ENCODE data around the gene TBC1D1. TPM values are rescaled to one million over a fixed set of nuclear protein-coding genes. Genes with fewer than 3 reads are reported as not detected.

The TBC1D1 gene
- total RNA-seq, 1 experiment from 2014 or later, result 28.5 TPM

- H3K27me3 Mint-ChIP-seq (ENCODE audit: insufficient read depth, unreplicated experiment), result no peaks in the 10 kb centered on the region
- H3K9me3 Mint-ChIP-seq (ENCODE audit: unreplicated experiment), result no peaks in the 10 kb centered on the region
- no peaks in the 10 kb centered on the region for H3K36me3 ChIP-seq (ENCODE audit: control insufficient read depth, insufficient read depth, low read length)
- H3K4me1 ChIP-seq, result peaks cover 35% of the 10 kb centered on the region
- no TSS peak for BruUV-seq (replicated peaks)
- H3K4me3 ChIP-seq (ENCODE audit: low read depth, low read length), result no peak overlapping the region
- DNase-seq, result no peak
- peaks cover 29% of the 10 kb centered on the region for H3K4me1 Mint-ChIP-seq (ENCODE audit: low read depth, unreplicated experiment)
- no peaks in the 10 kb centered on the region for H3K9me3 ChIP-seq
- H3K4me3 Mint-ChIP-seq (ENCODE audit: unreplicated experiment), result no peak overlapping the region
- TF ChIP-seq, protein P1, sequence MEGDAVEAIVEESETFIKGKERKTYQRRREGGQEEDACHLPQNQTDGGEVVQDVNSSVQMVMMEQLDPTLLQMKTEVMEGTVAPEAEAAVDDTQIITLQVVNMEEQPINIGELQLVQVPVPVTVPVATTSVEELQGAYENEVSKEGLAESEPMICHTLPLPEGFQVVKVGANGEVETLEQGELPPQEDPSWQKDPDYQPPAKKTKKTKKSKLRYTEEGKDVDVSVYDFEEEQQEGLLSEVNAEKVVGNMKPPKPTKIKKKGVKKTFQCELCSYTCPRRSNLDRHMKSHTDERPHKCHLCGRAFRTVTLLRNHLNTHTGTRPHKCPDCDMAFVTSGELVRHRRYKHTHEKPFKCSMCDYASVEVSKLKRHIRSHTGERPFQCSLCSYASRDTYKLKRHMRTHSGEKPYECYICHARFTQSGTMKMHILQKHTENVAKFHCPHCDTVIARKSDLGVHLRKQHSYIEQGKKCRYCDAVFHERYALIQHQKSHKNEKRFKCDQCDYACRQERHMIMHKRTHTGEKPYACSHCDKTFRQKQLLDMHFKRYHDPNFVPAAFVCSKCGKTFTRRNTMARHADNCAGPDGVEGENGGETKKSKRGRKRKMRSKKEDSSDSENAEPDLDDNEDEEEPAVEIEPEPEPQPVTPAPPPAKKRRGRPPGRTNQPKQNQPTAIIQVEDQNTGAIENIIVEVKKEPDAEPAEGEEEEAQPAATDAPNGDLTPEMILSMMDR (IDR thresholded peaks at IDR 0.05; ENCODE audit: insufficient read depth in 1 of 2, low read depth in 1 of 2, low read length in 1 of 2, severe bottlenecking in 1 of 2, unreplicated experiment in 1 of 2), result no peak
- intact Hi-C loops (cut with micrococcal nuclease; ENCODE audit: unreplicated experiment), result no loop called here
- CTCF ChIA-PET, result no interaction called here
- H3K27ac Mint-ChIP-seq (ENCODE audit: unreplicated experiment), result no peak overlapping the region
- POLR2A ChIA-PET, result no interaction called here
- peaks cover 6% of the 10 kb centered on the region for H3K36me3 Mint-ChIP-seq (ENCODE audit: insufficient read depth, unreplicated experiment)
- H3K27me3 ChIP-seq (replicated peaks; ENCODE audit: control insufficient read depth, insufficient read depth, low read length), result no peaks in the 10 kb centered on the region
Observed at GRCh38 chr4:38129460-38130227, 238.8 kb downstream of the TBC1D1 start.

DNA sequence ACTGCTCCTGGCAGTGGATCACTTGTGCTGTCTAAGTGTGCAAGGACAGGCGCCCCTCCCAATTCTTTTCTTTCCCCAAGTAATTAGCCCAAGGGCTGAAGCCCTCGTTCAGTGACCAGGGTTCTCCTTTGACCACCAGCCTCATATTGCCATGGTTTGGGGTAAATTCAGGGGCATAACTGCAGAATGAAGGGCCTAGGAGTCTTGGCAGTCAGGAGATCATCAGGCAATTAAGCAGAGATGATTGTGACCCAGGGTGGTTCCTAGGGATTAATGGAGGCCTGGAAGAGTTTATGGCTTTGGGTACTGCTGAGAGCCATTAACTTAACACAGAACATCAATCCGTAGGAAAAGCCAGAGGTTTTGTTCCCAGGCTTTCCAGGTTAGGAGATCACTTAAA, 240.0 kb downstream of the TBC1D1 start:
- Mint-ChIP-seq H3K4me3 (ENCODE audit: unreplicated experiment) (no peak overlapping the region), H3K27ac (ENCODE audit: unreplicated experiment) (peak overlapping the region; percentile 1), H3K4me1 (ENCODE audit: low read depth, unreplicated experiment) (peaks cover 29% of the 10 kb centered on the region), H3K27me3 (ENCODE audit: insufficient read depth, unreplicated experiment) (no peaks in the 10 kb centered on the region), H3K9me3 (ENCODE audit: unreplicated experiment) (no peaks in the 10 kb centered on the region), H3K36me3 (ENCODE audit: insufficient read depth, unreplicated experiment) (peaks cover 6% of the 10 kb centered on the region)
- POLR2A ChIA-PET, result no interaction called here
- H3K4me3 ChIP-seq (ENCODE audit: low read depth, low read length), result no peak overlapping the region
- H3K9me3 ChIP-seq, result no peaks in the 10 kb centered on the region
- H3K27me3 ChIP-seq (replicated peaks; ENCODE audit: control insufficient read depth, insufficient read depth, low read length), result no peaks in the 10 kb centered on the region
- no peak for DNase-seq
- intact Hi-C loops (cut with micrococcal nuclease; ENCODE audit: unreplicated experiment), result no loop called here
- H3K4me1 ChIP-seq, result peaks cover 40% of the 10 kb centered on the region
- CTCF ChIA-PET, result interaction anchor here (1.3 kb wide), 1 partner anchor 62 kb away, joined by 3 read pairs; no protein-coding TSS in a partner anchor
- TF ChIP-seq, protein P1 (IDR thresholded peaks at IDR 0.05; ENCODE audit: insufficient read depth in 1 of 2, low read depth in 1 of 2, low read length in 1 of 2, severe bottlenecking in 1 of 2, unreplicated experiment in 1 of 2), result no peak
- no TSS peak for BruUV-seq (replicated peaks)
- no peaks in the 10 kb centered on the region; the same call in 1 of the 2 replicates for H3K36me3 ChIP-seq (ENCODE audit: control insufficient read depth, insufficient read depth, low read length)

- Mint-ChIP-seq H3K27ac (ENCODE audit: unreplicated experiment) (peak overlapping the region; percentile 1), H3K4me3 (ENCODE audit: unreplicated experiment) (no peak overlapping the region), H3K9me3 (ENCODE audit: unreplicated experiment) (no peaks in the 10 kb centered on the region), H3K4me1 (ENCODE audit: low read depth, unreplicated experiment) (peaks cover 29% of the 10 kb centered on the region), H3K27me3 (ENCODE audit: insufficient read depth, unreplicated experiment) (no peaks in the 10 kb centered on the region), H3K36me3 (ENCODE audit: insufficient read depth, unreplicated experiment) (peaks cover 6% of the 10 kb centered on the region)
- Histone ChIP-seq H3K27me3 (replicated peaks; ENCODE audit: control insufficient read depth, insufficient read depth, low read length) (no peaks in the 10 kb centered on the region), H3K36me3 (ENCODE audit: control insufficient read depth, insufficient read depth, low read length) (no peaks in the 10 kb centered on the region; the same call in 1 of the 2 replicates), H3K4me3 (ENCODE audit: low read depth, low read length) (no peak overlapping the region), H3K4me1 (peaks cover 40% of the 10 kb centered on the region), H3K9me3 (no peaks in the 10 kb centered on the region)
- DNase-seq, result no peak
- intact Hi-C loops (cut with micrococcal nuclease; ENCODE audit: unreplicated experiment), result loop anchor here (2.0 kb wide), 1 partner anchor 21 kb away; no protein-coding TSS in a partner anchor
- BruUV-seq (replicated peaks), result no TSS peak
- TF ChIP-seq, protein P1 (IDR thresholded peaks at IDR 0.05; ENCODE audit: insufficient read depth in 1 of 2, low read depth in 1 of 2, low read length in 1 of 2, severe bottlenecking in 1 of 2, unreplicated experiment in 1 of 2), result no peak
- ChIA-PET CTCF (interaction anchor here (0.7 to 1.3 kb wide), 2 partner anchors 30 to 62 kb away, joined by 3 read pairs; no protein-coding TSS in a partner anchor), POLR2A (no interaction called here)
Observed at GRCh38 chr4:38131371-38132091, 240.6 kb downstream of the TBC1D1 start.

Data from Caco-2 (cell line).